HUES64 (cell line): ENCODE data around the gene HS6ST1.

ENCODE experiments used
- H3K27ac ChIP-seq: 2 replicates; pipeline ENCODE4 v1.7.0; 2013; ENCODE audit warnings: low read depth, low read length, inconsistent platforms
- H3K27me3 ChIP-seq: 2 replicates; pipeline ENCODE4 v1.6.1; 2013; ENCODE audit warnings: mild to moderate bottlenecking, low read length; ENCODE audit not compliant: insufficient read depth
- H3K36me3 ChIP-seq: 2 replicates; pipeline ENCODE4 v1.6.1; 2013; ENCODE audit warnings: mild to moderate bottlenecking, low read length; ENCODE audit not compliant: insufficient read depth
- H3K4me1 ChIP-seq: 2 replicates; pipeline ENCODE4 v1.6.1; 2013; ENCODE audit warnings: mild to moderate bottlenecking, low read length, moderate library complexity; ENCODE audit not compliant: insufficient read depth
- H3K4me3 ChIP-seq: 2 replicates; pipeline ENCODE4 v1.5.1; 2013; ENCODE audit warnings: mild to moderate bottlenecking, low read length, moderate library complexity
- H3K9ac ChIP-seq: 2 replicates; pipeline ENCODE4 v1.6.1; 2013; ENCODE audit warnings: mild to moderate bottlenecking, low read depth, low read length
- H3K9me3 ChIP-seq: 2 replicates; pipeline ENCODE4 v1.6.1; 2013; ENCODE audit warnings: low read depth, low read length; ENCODE audit not compliant: insufficient read depth
- WGBS: fragments of 150-250, 120-280 bp; methylation state at CpG from one replicate; pipeline ENCODE4 v1.1.7; 2013; ENCODE audit warnings: missing lambda C conversion rate; 5-methylcytosine and 5-hydroxymethylcytosine counted together

HS6ST1 gene

GRCh38 chr2:128360711-128361110, 42.0 kb upstream of the HS6ST1 start:
- H3K27me3 ChIP-seq = no peaks in the 10 kb centered on the region
- H3K4me1 ChIP-seq = peaks cover 25% of the 10 kb centered on the region
- no peak overlapping the region for H3K4me3 ChIP-seq
- WGBS = 94% methylated on average over 8 of the region's 8 CpGs
- 0 out of 2 replicates have a peak, but pooled peaks cover 2% of the 10 kb centered on the region for H3K9me3 ChIP-seq
- H3K9ac ChIP-seq = no peak overlapping the region
- no peaks in the 10 kb centered on the region for H3K36me3 ChIP-seq
- no peak overlapping the region for H3K27ac ChIP-seq

- 89% methylated on average over 11 of the region's 11 CpGs for WGBS
- no peaks in the 10 kb centered on the region for H3K27me3 ChIP-seq
- H3K4me1 ChIP-seq = peaks cover 25% of the 10 kb centered on the region
- H3K27ac ChIP-seq = no peak overlapping the region
- no peak overlapping the region for H3K4me3 ChIP-seq
- no peak overlapping the region for H3K9ac ChIP-seq
- no peaks in the 10 kb centered on the region for H3K36me3 ChIP-seq
- H3K9me3 ChIP-seq = 0 out of 2 replicates have a peak, but pooled peaks cover 2% of the 10 kb centered on the region
These were observed 41.2 kb upstream of the HS6ST1 start for GRCh38 chr2:128359841-128360240.

- 0 out of 2 replicates have a peak, but pooled peaks cover 2% of the 10 kb centered on the region for H3K9me3 ChIP-seq
- no peaks in the 10 kb centered on the region for H3K36me3 ChIP-seq
- WGBS = 91% methylated on average over 16 of the region's 16 CpGs
- H3K9ac ChIP-seq = no peak overlapping the region
- peaks cover 23% of the 10 kb centered on the region for H3K4me1 ChIP-seq
- H3K4me3 ChIP-seq = no peak overlapping the region
- no peaks in the 10 kb centered on the region for H3K27me3 ChIP-seq
- H3K27ac ChIP-seq = no peak overlapping the region
These were observed 40.5 kb upstream of the HS6ST1 start for GRCh38 chr2:128358941-128359731.

- no peaks in the 10 kb centered on the region for H3K36me3 ChIP-seq
- no peaks in the 10 kb centered on the region for H3K27me3 ChIP-seq
- H3K9me3 ChIP-seq = 0 out of 2 replicates have a peak, but pooled peaks cover 2% of the 10 kb centered on the region
- no peak overlapping the region for H3K9ac ChIP-seq
- H3K27ac ChIP-seq = no peak overlapping the region
- peaks cover 12% of the 10 kb centered on the region for H3K4me1 ChIP-seq
- 94% methylated on average over 12 of the region's 12 CpGs for WGBS
- no peak overlapping the region for H3K4me3 ChIP-seq
These were observed 39.1 kb upstream of the HS6ST1 start for GRCh38 chr2:128357506-128358370.

GRCh38 chr2:128356127-128356526, 37.5 kb upstream of the HS6ST1 start:
- Histone ChIP-seq H3K4me3 (no peak overlapping the region), H3K9ac (no peak overlapping the region), H3K27ac (no peak overlapping the region), H3K36me3 (no peaks in the 10 kb centered on the region), H3K4me1 (no peaks in the 10 kb centered on the region), H3K9me3 (peaks cover 18% of the 10 kb centered on the region), H3K27me3 (no peaks in the 10 kb centered on the region)
- WGBS = 80% methylated on average over 2 of the region's 2 CpGs

- 93% methylated on average over 5 of the region's 6 CpGs for WGBS
- no peak overlapping the region for H3K27ac ChIP-seq
- no peak overlapping the region for H3K9ac ChIP-seq
- H3K27me3 ChIP-seq = no peaks in the 10 kb centered on the region
- peaks cover 28% of the 10 kb centered on the region for H3K9me3 ChIP-seq
- H3K4me3 ChIP-seq = no peak overlapping the region
- no peaks in the 10 kb centered on the region for H3K4me1 ChIP-seq
- H3K36me3 ChIP-seq = no peaks in the 10 kb centered on the region
These were observed 36.2 kb upstream of the HS6ST1 start for GRCh38 chr2:128354726-128355470.

- H3K9ac ChIP-seq = no peak overlapping the region
- H3K9me3 ChIP-seq = peaks cover 28% of the 10 kb centered on the region
- WGBS = 96% methylated on average over 5 of the region's 5 CpGs
- H3K4me3 ChIP-seq = no peak overlapping the region
- no peak overlapping the region for H3K27ac ChIP-seq
- H3K27me3 ChIP-seq = no peaks in the 10 kb centered on the region
- no peaks in the 10 kb centered on the region for H3K4me1 ChIP-seq
- H3K36me3 ChIP-seq = no peaks in the 10 kb centered on the region
These were observed 35.5 kb upstream of the HS6ST1 start for GRCh38 chr2:128354161-128354560.

- Histone ChIP-seq H3K4me1 (no peaks in the 10 kb centered on the region), H3K4me3 (no peak overlapping the region), H3K9ac (no peak overlapping the region), H3K27ac (no peak overlapping the region), H3K36me3 (no peaks in the 10 kb centered on the region), H3K27me3 (no peaks in the 10 kb centered on the region), H3K9me3 (peaks cover 28% of the 10 kb centered on the region)
- WGBS = 89% methylated on average over 1 of the region's 1 CpG
These were observed 32.1 kb upstream of the HS6ST1 start for GRCh38 chr2:128350736-128351135.

- Histone ChIP-seq H3K9me3 (peaks cover 30% of the 10 kb centered on the region), H3K27me3 (no peaks in the 10 kb centered on the region), H3K9ac (no peak overlapping the region), H3K4me1 (no peaks in the 10 kb centered on the region), H3K27ac (no peak overlapping the region), H3K36me3 (no peaks in the 10 kb centered on the region), H3K4me3 (no peak overlapping the region)
- 92% methylated on average over 5 of the region's 5 CpGs for WGBS
These were observed 30.0 kb upstream of the HS6ST1 start for GRCh38 chr2:128348701-128349100.

- Histone ChIP-seq H3K36me3 (no peaks in the 10 kb centered on the region), H3K4me3 (no peak overlapping the region), H3K9me3 (peaks cover 38% of the 10 kb centered on the region), H3K9ac (no peak overlapping the region), H3K27me3 (no peaks in the 10 kb centered on the region), H3K27ac (no peak overlapping the region), H3K4me1 (no peaks in the 10 kb centered on the region)
- 79% methylated on average over 16 of the region's 16 CpGs for WGBS
These were observed 29.3 kb upstream of the HS6ST1 start for GRCh38 chr2:128347701-128348539.
